HL-60 (cell line): ENCODE data around the gene LINGO1.

Source experiments
- POLR2AphosphoS5 ChIP-seq: IDR thresholded peaks from 2 replicates; pipeline ENCODE4 v1.6.1; 2012; ENCODE audit warnings: low read depth
- TF ChIP-seq, protein P1 (sequence below): IDR thresholded peaks from one replicate; pipeline ENCODE4 v1.5.1; 2011; ENCODE audit warnings: low read length, control low read depth, inconsistent platforms; ENCODE audit not compliant: insufficient read depth
- TF ChIP-seq, protein P2 (sequence below): IDR thresholded peaks from 2 replicates; pipeline ENCODE4 v1.6.1; 2012; ENCODE audit warnings: low read depth; ENCODE audit not compliant: insufficient replicate concordance

DNA sequence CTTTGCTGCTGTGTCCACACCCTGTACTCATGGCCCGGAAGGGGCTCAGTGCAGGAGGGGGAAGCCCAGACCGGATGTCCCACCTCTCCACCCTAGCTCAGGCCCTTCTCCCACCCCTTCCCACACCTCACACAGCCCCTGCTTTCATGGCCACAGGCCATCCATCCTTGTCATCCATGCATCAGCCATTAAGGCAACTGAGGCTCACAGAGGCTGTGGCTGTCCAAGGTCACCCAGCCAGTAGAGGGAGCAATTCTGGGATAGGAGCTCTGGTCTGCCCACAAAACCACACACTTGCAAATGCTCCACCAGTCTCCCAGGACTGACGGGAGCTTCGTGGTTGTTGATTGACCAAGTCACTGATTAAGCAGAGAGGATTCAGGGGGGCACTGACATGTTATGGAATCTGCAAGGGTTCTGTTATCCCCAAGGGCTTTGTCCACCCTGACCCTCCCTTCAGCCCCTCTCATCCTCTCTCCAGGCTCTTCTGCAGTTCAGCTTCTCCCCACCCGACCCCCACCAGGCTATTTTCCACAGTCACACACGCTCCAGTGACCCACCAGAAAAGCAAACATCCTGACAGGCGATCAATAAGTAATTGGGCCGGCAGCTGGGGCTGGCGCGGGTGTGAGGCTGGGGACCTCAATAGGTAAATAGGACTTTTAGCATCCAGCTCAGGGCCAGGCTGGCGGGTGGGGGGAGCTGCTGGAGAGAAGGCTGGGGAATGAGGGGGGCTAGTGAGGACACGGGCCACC, 15.1 kb downstream of the LINGO1 start:
- TF ChIP-seq, protein P1, sequence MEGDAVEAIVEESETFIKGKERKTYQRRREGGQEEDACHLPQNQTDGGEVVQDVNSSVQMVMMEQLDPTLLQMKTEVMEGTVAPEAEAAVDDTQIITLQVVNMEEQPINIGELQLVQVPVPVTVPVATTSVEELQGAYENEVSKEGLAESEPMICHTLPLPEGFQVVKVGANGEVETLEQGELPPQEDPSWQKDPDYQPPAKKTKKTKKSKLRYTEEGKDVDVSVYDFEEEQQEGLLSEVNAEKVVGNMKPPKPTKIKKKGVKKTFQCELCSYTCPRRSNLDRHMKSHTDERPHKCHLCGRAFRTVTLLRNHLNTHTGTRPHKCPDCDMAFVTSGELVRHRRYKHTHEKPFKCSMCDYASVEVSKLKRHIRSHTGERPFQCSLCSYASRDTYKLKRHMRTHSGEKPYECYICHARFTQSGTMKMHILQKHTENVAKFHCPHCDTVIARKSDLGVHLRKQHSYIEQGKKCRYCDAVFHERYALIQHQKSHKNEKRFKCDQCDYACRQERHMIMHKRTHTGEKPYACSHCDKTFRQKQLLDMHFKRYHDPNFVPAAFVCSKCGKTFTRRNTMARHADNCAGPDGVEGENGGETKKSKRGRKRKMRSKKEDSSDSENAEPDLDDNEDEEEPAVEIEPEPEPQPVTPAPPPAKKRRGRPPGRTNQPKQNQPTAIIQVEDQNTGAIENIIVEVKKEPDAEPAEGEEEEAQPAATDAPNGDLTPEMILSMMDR: peak; percentile 39
- TF ChIP-seq, protein P2, sequence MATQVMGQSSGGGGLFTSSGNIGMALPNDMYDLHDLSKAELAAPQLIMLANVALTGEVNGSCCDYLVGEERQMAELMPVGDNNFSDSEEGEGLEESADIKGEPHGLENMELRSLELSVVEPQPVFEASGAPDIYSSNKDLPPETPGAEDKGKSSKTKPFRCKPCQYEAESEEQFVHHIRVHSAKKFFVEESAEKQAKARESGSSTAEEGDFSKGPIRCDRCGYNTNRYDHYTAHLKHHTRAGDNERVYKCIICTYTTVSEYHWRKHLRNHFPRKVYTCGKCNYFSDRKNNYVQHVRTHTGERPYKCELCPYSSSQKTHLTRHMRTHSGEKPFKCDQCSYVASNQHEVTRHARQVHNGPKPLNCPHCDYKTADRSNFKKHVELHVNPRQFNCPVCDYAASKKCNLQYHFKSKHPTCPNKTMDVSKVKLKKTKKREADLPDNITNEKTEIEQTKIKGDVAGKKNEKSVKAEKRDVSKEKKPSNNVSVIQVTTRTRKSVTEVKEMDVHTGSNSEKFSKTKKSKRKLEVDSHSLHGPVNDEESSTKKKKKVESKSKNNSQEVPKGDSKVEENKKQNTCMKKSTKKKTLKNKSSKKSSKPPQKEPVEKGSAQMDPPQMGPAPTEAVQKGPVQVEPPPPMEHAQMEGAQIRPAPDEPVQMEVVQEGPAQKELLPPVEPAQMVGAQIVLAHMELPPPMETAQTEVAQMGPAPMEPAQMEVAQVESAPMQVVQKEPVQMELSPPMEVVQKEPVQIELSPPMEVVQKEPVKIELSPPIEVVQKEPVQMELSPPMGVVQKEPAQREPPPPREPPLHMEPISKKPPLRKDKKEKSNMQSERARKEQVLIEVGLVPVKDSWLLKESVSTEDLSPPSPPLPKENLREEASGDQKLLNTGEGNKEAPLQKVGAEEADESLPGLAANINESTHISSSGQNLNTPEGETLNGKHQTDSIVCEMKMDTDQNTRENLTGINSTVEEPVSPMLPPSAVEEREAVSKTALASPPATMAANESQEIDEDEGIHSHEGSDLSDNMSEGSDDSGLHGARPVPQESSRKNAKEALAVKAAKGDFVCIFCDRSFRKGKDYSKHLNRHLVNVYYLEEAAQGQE: no peak
- no peak for TF ChIP-seq POLR2AphosphoS5
